Measurements from ENCODE around the gene B3GNT2.
A peak's percentile ranks its signal among the peaks of the same experiment; 100 is the strongest.
"Not testable (repeated sequence)": the region's sequence is repeated elsewhere in the genome, so short reads cannot be mapped to it uniquely, and the experiment has no call there.

Gene B3GNT2

GRCh38 chr2:62185475-62186155 is 10.3 kb upstream of the B3GNT2 start:
- DNase-seq (ENCODE audit: low read depth in 2 of 2): no peak

GRCh38 chr2:62186156-62186905 is 9.6 kb upstream of the B3GNT2 start:
- DNase-seq (ENCODE audit: low read depth in 2 of 2): no peak

GRCh38 chr2:62187246-62187645 is 8.7 kb upstream of the B3GNT2 start:
- no peak for DNase-seq (ENCODE audit: low read depth in 2 of 2)

GRCh38 chr2:62188416-62188815 is 7.5 kb upstream of the B3GNT2 start:
- no peak for DNase-seq (ENCODE audit: low read depth in 2 of 2)

GRCh38 chr2:62189196-62189595 is 6.7 kb upstream of the B3GNT2 start:
- no peak for DNase-seq (ENCODE audit: low read depth in 2 of 2)

GRCh38 chr2:62192811-62193210 is 3.1 kb upstream of the B3GNT2 start:
- no peak for DNase-seq (ENCODE audit: low read depth in 2 of 2)

- DNase-seq (ENCODE audit: low read depth in 2 of 2): no peak
Observed at GRCh38 chr2:62194558-62195420, 1.1 kb upstream of the B3GNT2 start.

GRCh38 chr2:62196278-62196901 is 475 bp downstream of the B3GNT2 start:
- peak; percentile 20 to 31 for DNase-seq (ENCODE audit: low read depth in 2 of 2)

GRCh38 chr2:62197011-62197924 is 1.4 kb downstream of the B3GNT2 start:
- no peak for DNase-seq (ENCODE audit: low read depth in 2 of 2)

GRCh38 chr2:62197925-62198633 is 2.2 kb downstream of the B3GNT2 start:
- DNase-seq (ENCODE audit: low read depth in 2 of 2): no peak

GRCh38 chr2:62198854-62199253 is 2.9 kb downstream of the B3GNT2 start:
- not testable (repeated sequence) for DNase-seq (ENCODE audit: low read depth in 2 of 2)

GRCh38 chr2:62199392-62200125 is 3.6 kb downstream of the B3GNT2 start:
- DNase-seq (ENCODE audit: low read depth in 2 of 2): no peak

- no peak for DNase-seq (ENCODE audit: low read depth in 2 of 2)
Observed at GRCh38 chr2:62200291-62200841, 4.5 kb downstream of the B3GNT2 start.

- DNase-seq (ENCODE audit: low read depth in 2 of 2): no peak
Observed at GRCh38 chr2:62200868-62201267, 5.0 kb downstream of the B3GNT2 start.

GRCh38 chr2:62201307-62201706 is 5.4 kb downstream of the B3GNT2 start:
- DNase-seq (ENCODE audit: low read depth in 2 of 2): no peak

- no peak for DNase-seq (ENCODE audit: low read depth in 2 of 2)
Observed at GRCh38 chr2:62202019-62202722, 6.3 kb downstream of the B3GNT2 start.

GRCh38 chr2:62202729-62203128 is 6.8 kb downstream of the B3GNT2 start:
- DNase-seq (ENCODE audit: low read depth in 2 of 2): no peak

- DNase-seq (ENCODE audit: low read depth in 2 of 2): no peak
Observed at GRCh38 chr2:62203459-62203858, 7.5 kb downstream of the B3GNT2 start.

All from stimulated activated CD8-positive, alpha-beta memory T cell treated with anti-CD3 and anti-CD28 coated beads, Interleukin-7, amount 100 ng/mL, for 1 hour (primary cell).